Effector CD4-positive, alpha-beta T cell (primary cell): ENCODE measurements around the gene DSE.

Experiments used
- DNase-seq: peaks from one replicate; pipeline ENCODE4 v3.0.0-alpha.2; 2020

Gene DSE

GRCh38 chr6:116362276-116362675 is 8.5 kb upstream of the DSE start:
- DNase-seq = no peak

- DNase-seq = no peak
Measured at GRCh38 chr6:116363759-116364158, 7.0 kb upstream of the DSE start.

- DNase-seq = no peak
Measured at GRCh38 chr6:116364321-116364720, 6.4 kb upstream of the DSE start.

- DNase-seq = no peak
Measured at GRCh38 chr6:116365743-116366142, 5.0 kb upstream of the DSE start.

- no peak for DNase-seq
Measured at GRCh38 chr6:116366740-116367275, 3.9 kb upstream of the DSE start.

GRCh38 chr6:116369540-116369939 is 1.2 kb upstream of the DSE start:
- DNase-seq = no peak

- no peak for DNase-seq
Measured at GRCh38 chr6:116369964-116370759, 585 bp upstream of the DSE start.

GRCh38 chr6:116371120-116371917 is 572 bp downstream of the DSE start:
- no peak for DNase-seq

GRCh38 chr6:116371918-116372209 is 1.1 kb downstream of the DSE start:
- no peak for DNase-seq

- no peak for DNase-seq
Measured at GRCh38 chr6:116373300-116373699, 2.6 kb downstream of the DSE start.

- DNase-seq = no peak
Measured at GRCh38 chr6:116373940-116374339, 3.2 kb downstream of the DSE start.

- DNase-seq = no peak
Measured at GRCh38 chr6:116374586-116374985, 3.8 kb downstream of the DSE start.

GRCh38 chr6:116375262-116375661 is 4.5 kb downstream of the DSE start:
- no peak for DNase-seq

- DNase-seq = no peak
Measured at GRCh38 chr6:116376149-116376548, 5.4 kb downstream of the DSE start.

- DNase-seq = no peak
Measured at GRCh38 chr6:116379764-116380163, 9.0 kb downstream of the DSE start.

GRCh38 chr6:116380346-116380745 is 9.6 kb downstream of the DSE start:
- no peak for DNase-seq

GRCh38 chr6:116381000-116381399 is 10.3 kb downstream of the DSE start:
- DNase-seq = no peak

GRCh38 chr6:116382587-116382986 is 11.8 kb downstream of the DSE start:
- DNase-seq = no peak

GRCh38 chr6:116384727-116385458 is 14.1 kb downstream of the DSE start:
- no peak for DNase-seq

GRCh38 chr6:116385459-116385802 is 14.7 kb downstream of the DSE start:
- DNase-seq = no peak

- no peak for DNase-seq
Measured at GRCh38 chr6:116385921-116386320, 15.2 kb downstream of the DSE start.

GRCh38 chr6:116386581-116387299 is 16.0 kb downstream of the DSE start:
- DNase-seq = no peak

- no peak for DNase-seq
Measured at GRCh38 chr6:116387374-116387773, 16.6 kb downstream of the DSE start.
